RWPE2 (cell line): Measurements from ENCODE around the gene CCDC186.

ENCODE experiments used
- ATAC-seq: fragments of 200-7000 bp; cut with Tn5 transposase; 3 replicates; pipeline ENCODE4 v1.9.1; 2021; ENCODE audit warnings: low read depth
- DNase-seq: peaks from one replicate; pipeline ENCODE4 v3.0.0-alpha.2; 2020; ENCODE audit warnings: low spot score
- H3K27ac ChIP-seq: fragments of 450-650 bp; 2 replicates; pipeline ENCODE4 v1.5.1; 2017; ENCODE audit warnings: mild to moderate bottlenecking; ENCODE audit not compliant: poor library complexity, severe bottlenecking
- H3K27me3 ChIP-seq: fragments of 250-450 bp; sonication (Bioruptor Pico); 2 replicates; pipeline ENCODE4 v1.5.1; 2021; ENCODE audit warnings: mild to moderate bottlenecking, moderate library complexity; ENCODE audit not compliant: insufficient read depth, poor library complexity, severe bottlenecking
- H3K36me3 ChIP-seq: fragments of 250-450 bp; sonication (Bioruptor Pico); 2 replicates; pipeline ENCODE4 v1.5.1; 2020; ENCODE audit warnings: low read depth, mild to moderate bottlenecking, moderate library complexity
- H3K4me1 ChIP-seq: fragments of 250-450 bp; sonication (Bioruptor Pico); 2 replicates; pipeline ENCODE4 v1.5.1; 2021; ENCODE audit warnings: mild to moderate bottlenecking, moderate library complexity; ENCODE audit not compliant: insufficient read depth, poor library complexity, severe bottlenecking
- H3K4me3 ChIP-seq: fragments of 250-450 bp; sonication (Bioruptor Pico); 2 replicates; pipeline ENCODE4 v1.5.1; 2021; ENCODE audit warnings: mild to moderate bottlenecking, moderate library complexity; ENCODE audit not compliant: severe bottlenecking
- H3K9me3 ChIP-seq: fragments of 250-450 bp; sonication (Bioruptor Pico); 2 replicates; pipeline ENCODE4 v1.5.1; 2021; ENCODE audit warnings: mild to moderate bottlenecking, moderate library complexity; ENCODE audit not compliant: severe bottlenecking
- CTCF ChIP-seq: fragments of 450-650 bp; IDR thresholded peaks from one replicate; pipeline ENCODE4 v1.5.1; 2017; ENCODE audit warnings: mild to moderate bottlenecking, moderate library complexity; ENCODE audit not compliant: poor library complexity, severe bottlenecking

CCDC186 gene

DNA sequence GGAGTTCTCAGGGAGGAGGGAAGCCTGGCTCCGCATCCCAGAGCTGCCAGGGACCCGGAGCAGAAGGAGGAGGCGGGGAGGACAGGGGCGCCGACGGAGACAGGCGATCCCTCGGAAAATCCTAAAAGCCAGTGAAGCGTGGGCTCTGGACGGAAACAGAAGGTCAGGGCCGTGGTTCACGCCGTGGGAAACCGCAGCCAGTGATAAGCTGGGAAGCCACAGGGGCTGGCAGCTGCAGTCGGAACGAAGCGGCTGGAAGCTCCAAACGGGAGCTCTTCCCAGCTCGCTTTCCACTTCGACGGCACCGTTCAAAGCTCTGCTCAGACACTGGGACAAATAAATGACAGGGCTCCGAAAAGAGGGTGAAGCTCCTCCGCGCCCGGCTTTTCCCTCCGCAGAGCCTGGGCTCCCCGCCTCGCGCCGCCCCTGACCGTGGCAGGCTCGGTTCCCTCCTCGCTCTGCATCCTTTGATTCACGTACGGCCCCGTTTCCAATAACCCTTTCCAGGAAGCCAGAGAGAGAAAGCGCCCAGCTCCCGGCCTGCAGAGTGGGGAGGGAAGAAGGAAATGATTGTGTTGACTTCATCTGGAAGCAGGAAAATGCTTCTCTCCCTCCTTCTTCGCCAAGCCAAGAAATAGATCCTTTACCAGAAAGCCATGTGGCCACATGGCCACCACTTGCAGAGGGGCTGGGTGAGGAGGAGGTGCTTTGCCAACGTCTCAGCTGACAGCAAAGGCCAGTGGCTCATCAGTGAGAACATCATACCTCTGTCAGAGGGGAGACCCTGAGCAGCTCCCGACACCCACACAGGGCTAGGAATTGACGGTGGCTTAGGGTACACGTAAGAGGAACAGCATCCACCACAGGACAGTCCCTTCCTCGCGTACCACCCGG is 72.9 kb downstream of the CCDC186 start:
- no peaks in the 10 kb centered on the region for H3K9me3 ChIP-seq
- H3K27me3 ChIP-seq, result peaks cover 4% of the 10 kb centered on the region
- TF ChIP-seq CTCF, result no peak
- H3K4me3 ChIP-seq, result peak overlapping the region; percentile 11
- DNase-seq (no peak), ATAC-seq (peak; percentile 63)
- no peaks in the 10 kb centered on the region for H3K4me1 ChIP-seq
- no peaks in the 10 kb centered on the region for H3K36me3 ChIP-seq
- no peak overlapping the region for H3K27ac ChIP-seq

- Histone ChIP-seq H3K4me3 (no peak overlapping the region), H3K9me3 (no peaks in the 10 kb centered on the region), H3K36me3 (no peaks in the 10 kb centered on the region), H3K27me3 (peaks cover 4% of the 10 kb centered on the region), H3K4me1 (no peaks in the 10 kb centered on the region), H3K27ac (no peak overlapping the region)
- TF ChIP-seq CTCF, result no peak
- ATAC-seq (no peak), DNase-seq (no peak)
Measured at GRCh38 chr10:114096864-114097263, 77.1 kb downstream of the CCDC186 start.

DNA sequence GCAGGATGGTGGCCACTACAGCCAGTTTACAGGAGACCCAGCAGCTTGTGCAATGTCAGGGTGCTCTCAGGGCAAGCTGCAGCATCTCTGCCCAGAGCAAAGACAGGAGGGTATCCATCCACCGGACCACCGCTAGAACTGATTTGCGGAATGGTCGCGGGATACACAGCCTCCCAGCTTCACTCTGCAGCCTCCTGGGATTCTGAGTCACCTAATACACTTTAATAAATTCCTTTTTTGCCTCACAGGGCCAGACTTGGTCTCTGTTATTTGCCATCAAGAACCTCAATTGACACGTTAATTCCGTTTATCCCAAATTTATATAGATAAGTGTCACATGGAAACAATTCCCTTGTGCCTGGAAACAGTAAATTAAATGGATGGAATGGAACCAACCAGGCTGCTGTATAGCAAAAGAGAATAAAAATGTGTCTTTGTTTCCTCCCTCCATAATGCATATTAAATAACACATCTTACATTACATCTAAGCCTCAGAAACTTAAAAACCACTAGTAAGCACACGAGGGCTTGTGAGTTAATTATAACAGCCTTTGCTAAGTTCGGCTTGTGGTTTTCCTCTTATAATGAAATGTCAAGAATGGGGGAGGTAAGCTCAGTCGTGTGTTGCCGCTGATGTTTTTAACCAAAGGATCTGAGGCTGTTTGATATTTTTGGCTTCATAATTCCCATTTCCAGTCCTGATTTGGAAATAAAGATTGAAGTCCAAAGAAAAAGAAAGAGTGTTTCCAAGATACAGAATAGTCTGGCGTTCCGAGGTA is 78.3 kb downstream of the CCDC186 start:
- no peak overlapping the region for H3K4me3 ChIP-seq
- H3K27ac ChIP-seq, result no peak overlapping the region

DNA sequence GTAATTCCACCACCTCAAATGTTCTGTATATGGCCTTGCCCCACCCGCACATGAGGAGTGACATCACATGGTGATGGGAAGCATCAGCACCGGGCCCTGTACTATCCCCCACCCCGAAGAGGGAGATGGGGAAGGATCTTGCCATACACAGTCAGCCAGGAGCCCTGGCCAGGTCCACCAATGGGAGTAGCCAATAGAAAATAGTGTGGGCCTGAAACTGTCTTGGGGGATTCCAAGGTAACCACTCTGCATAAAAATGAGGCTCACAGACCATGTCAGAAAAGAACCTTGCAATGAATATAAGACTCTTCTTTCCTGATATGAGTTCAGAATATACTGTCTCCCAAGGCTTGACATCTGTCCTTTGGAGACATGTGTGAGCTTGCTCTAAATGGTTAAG is 79.2 kb downstream of the CCDC186 start:
- Histone ChIP-seq H3K27ac (no peak overlapping the region), H3K27me3 (no peaks in the 10 kb centered on the region), H3K9me3 (no peaks in the 10 kb centered on the region), H3K36me3 (no peaks in the 10 kb centered on the region), H3K4me3 (no peak overlapping the region), H3K4me1 (no peaks in the 10 kb centered on the region)
- ATAC-seq (no peak), DNase-seq (no peak)
- no peak for TF ChIP-seq CTCF

More for the DNA sequence above, 78.3 kb downstream of the CCDC186 start:
- H3K36me3 ChIP-seq, result no peaks in the 10 kb centered on the region
- H3K9me3 ChIP-seq, result no peaks in the 10 kb centered on the region
- H3K4me1 ChIP-seq, result no peaks in the 10 kb centered on the region
- no peak for DNase-seq
- peaks cover 1% of the 10 kb centered on the region for H3K27me3 ChIP-seq
- no peak for TF ChIP-seq CTCF
- ATAC-seq, result no peak
